Pancreas (tissue), 10 donors: ENCODE measurements around the gene CCDC180. TPM values are rescaled to one million over a fixed set of nuclear protein-coding genes. Genes with fewer than 3 reads are reported as not detected.

Experiments used
- ATAC-seq, 4 donors: fragments of 200-7000 bp; cut with Tn5 transposase; one replicate each; pipeline versions ENCODE4 v1.8.0 to v1.9.1; 2020; ENCODE audit warnings: mild to moderate bottlenecking in 4 of 4, moderate library complexity in 4 of 4
- DNase-seq, 6 donors: peaks; one replicate each; pipeline ENCODE4 v3.0.0-alpha.2; 2020
- FAIRE-seq: peaks from 2 replicates; lab custom pipeline; 2012; peaks lifted over from hg19 to GRCh38; lab: Jason Lieb, UNC
- H3K27ac ChIP-seq, 4 donors: fragments of 200-600 bp; sonication (generic); 1 replicate in 3 of 4; 2 replicates in 1 of 4; pipeline versions ENCODE4 v1.5.0 to v1.8.0; 2020
- H3K27me3 ChIP-seq, 4 donors: fragments of 200-600 bp; one replicate each; pipeline ENCODE4 v1.8.0; 2021
- H3K36me3 ChIP-seq, 3 donors: fragments of 200-600 bp; sonication (generic) in 1 of 3; one replicate each; pipeline versions ENCODE4 v1.5.0 to v1.8.0; 2020 to 2021
- H3K4me1 ChIP-seq, 3 donors: fragments of 200-600 bp; one replicate each; pipeline ENCODE4 v1.8.0; 2021
- H3K4me3 ChIP-seq, 4 donors: fragments of 200-600 bp; sonication (generic) in 2 of 4; one replicate each; pipeline versions ENCODE4 v1.5.0 to v1.8.0; 2020 to 2021
- H3K9me3 ChIP-seq, 4 donors: fragments of 200-600 bp; one replicate each; pipeline ENCODE4 v1.8.0; 2021
- CTCF ChIP-seq, 4 donors: fragments of 200-600 bp; sonication (generic) in 3 of 4; IDR thresholded peaks; one replicate each; pipeline versions ENCODE4 v1.5.0 to v1.8.0; 2021; ENCODE audit warnings: antibody characterized with exemption in 4 of 4
- WGBS, 2 donors: extraction: QIAGEN DNeasy Blood & Tissue Kit; methylation state at CpG; one replicate each; pipeline ENCODE4 v1.1.7; 2013; 5-methylcytosine and 5-hydroxymethylcytosine counted together
- intact Hi-C, 3 donors: fragments of 100-400 bp; cut with DNase I; formaldehyde crosslinking; loops; one replicate each; pipeline versions ENCODE4 v1.11.1 to v1.14.2; 2022
- polyA plus RNA-seq, 2 donors: library from polyadenylated mRNA; stranded (reverse); fragments of 200-250 nt; gene quantifications; one replicate each; pipeline ENCODE4 v1.2.3, GENCODE V29; 2013
- total RNA-seq, 6 donors: library from RNA; stranded (reverse); fragmentation: NEBNext Ultra II Directional in 4 of 6; extraction: Animal tissue kit (Norgen Biotek cat#: 25700) in 4 of 6; gene quantifications; one replicate each; pipeline versions ENCODE4 v1.2.1 to v1.2.4, GENCODE V29; 2021 to 2023
- donor health status: healthy with polysubstance abuse.
- donor health status: DM: no; HTN: no; CAD: no; lungs with moderate emphysema.
- donor health status: DM: no; HTN: no; CAD: no.
- donor health status: control.
- donor health status: control.
- donor health status: Bipolar disorder and iron deficiency.
- donor health status: DM: yes; HTN: yes; CAD: no.
- donor health status: DM: no; HTN: no; CAD: no.
- donor health status: DM: no; HTN: no; CAD: no.
- donor health status: DM: yes; HTN: yes; CAD: no.

Gene CCDC180
- total and polyA plus RNA-seq, 8 donors, result 2.0 to 7.2 (median 3.7) TPM

GRCh38 chr9:97313746-97314145, 6.3 kb downstream of the CCDC180 start:
- TF ChIP-seq CTCF (IDR thresholded peaks at IDR 0.05), result no peak
- intact Hi-C loops, result no loop called here
- Histone ChIP-seq H3K4me1 (no peaks in the 10 kb centered on the region), H3K9me3 (no peaks in the 10 kb centered on the region), H3K27me3 (no peaks in the 10 kb centered on the region), H3K36me3 (peaks cover 0 to 6% (median 0%) of the 10 kb centered on the region in 3 donors), H3K27ac (no peak overlapping the region), H3K4me3 (no peak overlapping the region)
- DNase-seq, result no peak
- no peak for ATAC-seq
- WGBS, 2 donors, result 83 to 84% methylated on average over 5 of the region's 5 CpGs
- no peak for FAIRE-seq

- Histone ChIP-seq H3K4me1 (no peaks in the 10 kb centered on the region), H3K27me3 (no peaks in the 10 kb centered on the region), H3K4me3 (no peak overlapping the region), H3K36me3 (peaks cover 0 to 6% (median 0%) of the 10 kb centered on the region in 3 donors), H3K27ac (no peak overlapping the region), H3K9me3 (no peaks in the 10 kb centered on the region)
- TF ChIP-seq CTCF (IDR thresholded peaks at IDR 0.05), result no peak
- no peak for FAIRE-seq
- no peak for ATAC-seq
- intact Hi-C loops, result no loop called here
- no peak for DNase-seq
- 88 to 96% methylated on average over 12 of the region's 12 CpGs for WGBS, 2 donors
Measured at GRCh38 chr9:97314503-97314902, 7.0 kb downstream of the CCDC180 start.

GRCh38 chr9:97315550-97315949, 8.1 kb downstream of the CCDC180 start:
- Histone ChIP-seq H3K27ac (no peak overlapping the region), H3K27me3 (no peaks in the 10 kb centered on the region), H3K36me3 (peaks cover 0 to 6% (median 0%) of the 10 kb centered on the region in 3 donors), H3K4me3 (no peak overlapping the region), H3K4me1 (no peaks in the 10 kb centered on the region), H3K9me3 (no peaks in the 10 kb centered on the region)
- intact Hi-C loops, result no loop called here
- 91 to 94% methylated on average over 4 of the region's 4 CpGs for WGBS, 2 donors
- no peak for TF ChIP-seq CTCF (IDR thresholded peaks at IDR 0.05)
- ATAC-seq, result no peak
- DNase-seq, result no peak
- FAIRE-seq, result no peak

- H3K9me3 ChIP-seq, result no peaks in the 10 kb centered on the region
- no peak for TF ChIP-seq CTCF (IDR thresholded peaks at IDR 0.05)
- ATAC-seq (peak in 2 of 4 donors; percentile 44 to 67), FAIRE-seq (no peak), DNase-seq (peak in 4 of 6 donors; percentile 44 to 68 (median 56))
- intact Hi-C loops, result no loop called here
- H3K27ac ChIP-seq, result no peak overlapping the region
- 60 to 62% methylated on average over 7 of the region's 7 CpGs for WGBS, 2 donors
- no peaks in the 10 kb centered on the region for H3K4me1 ChIP-seq
- H3K27me3 ChIP-seq, result no peaks in the 10 kb centered on the region
- H3K36me3 ChIP-seq, result peaks cover 0 to 6% (median 0%) of the 10 kb centered on the region in 3 donors
- no peak overlapping the region for H3K4me3 ChIP-seq
Measured at GRCh38 chr9:97316904-97317303, 9.4 kb downstream of the CCDC180 start.

- intact Hi-C loops, result no loop called here
- Histone ChIP-seq H3K9me3 (no peaks in the 10 kb centered on the region), H3K4me3 (no peak overlapping the region), H3K36me3 (peaks cover 0 to under 1% (median 0%) of the 10 kb centered on the region in 3 donors), H3K27me3 (no peaks in the 10 kb centered on the region), H3K4me1 (no peaks in the 10 kb centered on the region), H3K27ac (no peak overlapping the region)
- FAIRE-seq (no peak), DNase-seq (no peak), ATAC-seq (no peak)
- TF ChIP-seq CTCF (IDR thresholded peaks at IDR 0.05), result no peak
- WGBS, 2 donors, result 91 to 95% methylated on average over 6 of the region's 6 CpGs
Measured at GRCh38 chr9:97318433-97318832, 11.0 kb downstream of the CCDC180 start.
